Measurements from ENCODE around the gene CENPB.

DNA sequence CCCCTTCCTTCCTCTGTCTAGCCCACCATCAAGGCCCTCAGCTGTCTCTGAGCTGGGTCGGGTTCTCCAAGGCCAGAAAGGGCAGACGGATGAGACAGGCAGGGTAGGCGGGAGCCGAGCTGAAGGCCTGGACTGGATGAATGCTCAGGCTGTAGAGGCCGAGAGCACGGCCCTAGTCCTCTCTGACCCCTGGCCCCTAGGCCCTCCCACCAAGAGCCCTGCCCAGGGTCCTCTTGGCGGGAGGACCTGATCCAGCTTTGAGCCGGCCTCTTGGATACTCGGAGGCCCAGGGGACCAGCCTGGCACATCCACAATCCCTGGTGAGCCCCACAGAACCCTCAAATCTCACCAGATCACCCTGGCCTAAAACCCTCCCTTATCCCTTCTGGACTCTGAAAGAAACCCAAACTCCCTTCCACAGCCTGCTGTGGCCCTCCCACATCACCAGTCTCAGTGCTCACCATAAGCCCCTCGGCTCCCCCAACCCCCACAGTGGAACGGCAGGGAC lies 27.2 kb downstream of the CENPB start:
- TF ChIP-seq, protein P1, sequence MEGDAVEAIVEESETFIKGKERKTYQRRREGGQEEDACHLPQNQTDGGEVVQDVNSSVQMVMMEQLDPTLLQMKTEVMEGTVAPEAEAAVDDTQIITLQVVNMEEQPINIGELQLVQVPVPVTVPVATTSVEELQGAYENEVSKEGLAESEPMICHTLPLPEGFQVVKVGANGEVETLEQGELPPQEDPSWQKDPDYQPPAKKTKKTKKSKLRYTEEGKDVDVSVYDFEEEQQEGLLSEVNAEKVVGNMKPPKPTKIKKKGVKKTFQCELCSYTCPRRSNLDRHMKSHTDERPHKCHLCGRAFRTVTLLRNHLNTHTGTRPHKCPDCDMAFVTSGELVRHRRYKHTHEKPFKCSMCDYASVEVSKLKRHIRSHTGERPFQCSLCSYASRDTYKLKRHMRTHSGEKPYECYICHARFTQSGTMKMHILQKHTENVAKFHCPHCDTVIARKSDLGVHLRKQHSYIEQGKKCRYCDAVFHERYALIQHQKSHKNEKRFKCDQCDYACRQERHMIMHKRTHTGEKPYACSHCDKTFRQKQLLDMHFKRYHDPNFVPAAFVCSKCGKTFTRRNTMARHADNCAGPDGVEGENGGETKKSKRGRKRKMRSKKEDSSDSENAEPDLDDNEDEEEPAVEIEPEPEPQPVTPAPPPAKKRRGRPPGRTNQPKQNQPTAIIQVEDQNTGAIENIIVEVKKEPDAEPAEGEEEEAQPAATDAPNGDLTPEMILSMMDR (IDR thresholded peaks at IDR 0.05; ENCODE audit: low read length): no peak
- TF ChIP-seq EZH2 (IDR thresholded peaks at IDR 0.05; ENCODE audit: borderline replicate concordance, low read length): no peak
